ENCODE results near the gene SCLT1. TPM values are rescaled to one million over a fixed set of nuclear protein-coding genes. Genes with fewer than 3 reads are reported as not detected.

Gene SCLT1
- total and polyA plus RNA-seq, 2 donors (not counting 1 experiment from before 2014, with no cell fraction given), result 3.5 to 27.2 TPM

GRCh38 chr4:129087516-129087915 lies 5.8 kb downstream of the SCLT1 start:
- H3K79me2 ChIP-seq (ENCODE audit: control insufficient read depth, insufficient read depth, low read length), result peaks cover 84% of the 10 kb centered on the region
- no peak overlapping the region for H2AFZ ChIP-seq (ENCODE audit: insufficient read depth, low read depth, low read length, poor library complexity, severe bottlenecking)
- no peak overlapping the region for H3K4me2 ChIP-seq (replicated peaks; ENCODE audit: low read depth, low read length, poor library complexity, severe bottlenecking)
- no peak for ATAC-seq (ENCODE audit: low read depth)
- H3K4me3 ChIP-seq (ENCODE audit: control extremely low read depth in 1 of 5, extremely low read depth in 1 of 5, insufficient read depth in 1 of 5, low read depth in 2 of 5, low read length in 4 of 5), result no peak overlapping the region
- POLR2A ChIA-PET, result no interaction called here
- H3K36me3 ChIP-seq (replicated peaks in 1 of 2; ENCODE audit: control extremely low read depth in 1 of 2, control insufficient read depth in 1 of 2, extremely low read depth in 1 of 2, insufficient read depth in 2 of 2, low read length in 1 of 2), result peaks cover 0 to 1% of the 10 kb centered on the region in 2 experiments
- H3K27me3 ChIP-seq (replicated peaks in 1 of 4; ENCODE audit: control extremely low read depth in 1 of 4, control insufficient read depth in 3 of 4, insufficient read depth in 4 of 4, low read length in 3 of 4), result no peaks in the 10 kb centered on the region
- no peaks in the 10 kb centered on the region for H3K27me3 Mint-ChIP-seq
- H3K27ac Mint-ChIP-seq, result no peak overlapping the region
- peaks cover 5% of the 10 kb centered on the region for H3K9me3 Mint-ChIP-seq (ENCODE audit: insufficient read depth)
- CTCF ChIA-PET, result no interaction called here
- no peaks in the 10 kb centered on the region for H4K20me1 ChIP-seq (ENCODE audit: control insufficient read depth, insufficient read depth, low read length, poor library complexity, severe bottlenecking)
- no peak overlapping the region for H3K4me3 Mint-ChIP-seq
- H3K4me1 ChIP-seq (ENCODE audit: control insufficient read depth in 2 of 2, insufficient read depth in 2 of 2, low read length in 2 of 2), result peaks cover 10 to 21% of the 10 kb centered on the region in 2 donors
- no peak overlapping the region for H3K27ac ChIP-seq (ENCODE audit: low read length in 2 of 2)
- intact Hi-C loops (cut with micrococcal nuclease), result no loop called here
- TF ChIP-seq CTCF (IDR thresholded peaks at IDR 0.05) (no peak), EZH2 (IDR thresholded peaks at IDR 0.05; ENCODE audit: borderline replicate concordance, insufficient read depth, low read depth, low read length, poor library complexity, severe bottlenecking) (no peak)
- H3K9ac ChIP-seq (ENCODE audit: low read length), result no peak overlapping the region
- no peak for DNase-seq
- peaks cover 21% of the 10 kb centered on the region for H3K4me1 Mint-ChIP-seq
- WGBS (ENCODE audit: insufficient coverage), result no CpG with 5 or more reads among the region's 2 CpGs
- H3K9me3 ChIP-seq (ENCODE audit: control extremely low read depth in 1 of 3, control insufficient read depth in 2 of 3, insufficient read depth in 1 of 3, low read length in 2 of 3), result no peaks in the 10 kb centered on the region

GRCh38 chr4:129085472-129085871 lies 7.9 kb downstream of the SCLT1 start:
- Histone ChIP-seq H2AFZ (ENCODE audit: insufficient read depth, low read depth, low read length, poor library complexity, severe bottlenecking) (no peak overlapping the region), H3K27me3 (replicated peaks in 1 of 4; ENCODE audit: control extremely low read depth in 1 of 4, control insufficient read depth in 3 of 4, insufficient read depth in 4 of 4, low read length in 3 of 4) (no peaks in the 10 kb centered on the region), H3K4me1 (ENCODE audit: control insufficient read depth in 2 of 2, insufficient read depth in 2 of 2, low read length in 2 of 2) (peaks cover 0 to under 1% of the 10 kb centered on the region in 2 donors), H3K36me3 (replicated peaks in 1 of 2; ENCODE audit: control extremely low read depth in 1 of 2, control insufficient read depth in 1 of 2, extremely low read depth in 1 of 2, insufficient read depth in 2 of 2, low read length in 1 of 2) (peaks cover 1 to 12% of the 10 kb centered on the region in 2 experiments), H3K79me2 (ENCODE audit: control insufficient read depth, insufficient read depth, low read length) (peaks cover 74% of the 10 kb centered on the region), H3K4me3 (ENCODE audit: control extremely low read depth in 1 of 5, extremely low read depth in 1 of 5, insufficient read depth in 1 of 5, low read depth in 2 of 5, low read length in 4 of 5) (no peak overlapping the region), H4K20me1 (ENCODE audit: control insufficient read depth, insufficient read depth, low read length, poor library complexity, severe bottlenecking) (no peaks in the 10 kb centered on the region), H3K27ac (ENCODE audit: low read length in 2 of 2) (no peak overlapping the region), H3K4me2 (replicated peaks; ENCODE audit: low read depth, low read length, poor library complexity, severe bottlenecking) (no peak overlapping the region), H3K9ac (ENCODE audit: low read length) (no peak overlapping the region), H3K9me3 (ENCODE audit: control extremely low read depth in 1 of 3, control insufficient read depth in 2 of 3, insufficient read depth in 1 of 3, low read length in 2 of 3) (peaks cover 0 to under 1% (median 0%) of the 10 kb centered on the region in 3 donors)
- WGBS (ENCODE audit: insufficient coverage), result 100% methylated on average over 2 of the region's 4 CpGs
- intact Hi-C loops (cut with micrococcal nuclease), result no loop called here
- Mint-ChIP-seq H3K27ac (no peak overlapping the region), H3K4me3 (no peak overlapping the region), H3K27me3 (no peaks in the 10 kb centered on the region), H3K4me1 (peaks cover 21% of the 10 kb centered on the region), H3K9me3 (ENCODE audit: insufficient read depth) (peaks cover 7% of the 10 kb centered on the region)
- ATAC-seq (ENCODE audit: low read depth) (no peak), DNase-seq (no peak)
- POLR2A ChIA-PET, result no interaction called here
- CTCF ChIA-PET, result no interaction called here
- no peak for TF ChIP-seq EZH2 (IDR thresholded peaks at IDR 0.05; ENCODE audit: borderline replicate concordance, insufficient read depth, low read depth, low read length, poor library complexity, severe bottlenecking)
- no peak for TF ChIP-seq CTCF (IDR thresholded peaks at IDR 0.05)

Measured in B cell (primary cell).